HG03097 (cell line): ENCODE data around the gene SYK.
"Not testable (repeated sequence)": the region's sequence is repeated elsewhere in the genome, so short reads cannot be mapped to it uniquely, and the experiment has no call there.

Experiments used
- ATAC-seq: cut with Tn5 transposase; IDR thresholded peaks from one replicate; pipeline ENCODE4 v1.9.1; 2021; ENCODE audit not compliant: unreplicated experiment, low FRiP score

SYK gene

DNA sequence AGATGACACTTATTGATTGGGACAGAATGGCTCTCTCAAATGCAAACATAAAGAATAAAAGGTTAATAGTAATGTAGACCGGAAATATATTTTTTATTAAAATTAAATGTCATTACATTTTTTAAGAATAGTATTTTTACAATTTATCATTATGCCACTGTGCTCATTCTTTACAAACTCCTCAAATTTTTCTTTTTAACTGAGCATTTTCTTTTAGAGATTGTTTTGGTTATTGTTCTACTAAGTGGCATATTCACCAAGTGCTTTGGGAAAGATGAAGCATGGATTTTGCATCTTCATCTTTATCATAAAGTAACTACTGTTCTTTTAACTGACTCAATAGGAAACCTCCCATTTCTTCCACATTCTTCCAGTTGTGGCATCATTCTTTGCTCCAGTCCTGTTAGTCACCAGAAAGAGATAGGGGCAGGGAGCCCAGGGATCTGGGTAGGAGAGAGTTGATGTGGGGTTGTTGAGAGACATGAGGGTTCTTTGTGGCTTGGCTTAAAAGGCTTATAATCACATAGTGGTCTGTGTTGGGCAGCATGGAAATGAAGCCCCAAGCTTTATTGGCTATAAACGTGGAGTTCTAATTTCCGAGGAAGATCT lies 69.8 kb downstream of the SYK start:
- ATAC-seq: no peak

DNA sequence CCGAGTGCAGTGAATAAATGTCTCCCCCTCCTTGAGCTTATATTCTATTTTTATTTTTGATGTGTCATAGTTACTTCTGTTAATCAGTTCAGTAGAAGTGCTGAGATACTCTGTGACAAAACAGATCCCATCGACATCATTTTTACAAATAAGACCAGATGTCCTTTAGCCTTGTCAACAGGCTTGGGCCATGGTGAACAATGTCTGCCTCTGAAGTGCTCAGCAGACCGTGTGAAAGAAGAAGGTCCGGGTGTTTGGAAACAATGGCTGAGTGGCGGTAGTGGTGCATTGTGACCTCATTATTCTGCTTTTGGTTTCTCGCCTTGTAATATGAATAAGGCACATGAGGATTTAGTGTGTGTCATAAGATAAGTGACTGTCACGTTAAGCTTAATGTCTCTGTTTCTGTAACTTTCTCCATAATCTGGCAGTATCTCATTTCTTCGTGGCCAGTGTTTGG lies 71.2 kb downstream of the SYK start:
- no peak for ATAC-seq

DNA sequence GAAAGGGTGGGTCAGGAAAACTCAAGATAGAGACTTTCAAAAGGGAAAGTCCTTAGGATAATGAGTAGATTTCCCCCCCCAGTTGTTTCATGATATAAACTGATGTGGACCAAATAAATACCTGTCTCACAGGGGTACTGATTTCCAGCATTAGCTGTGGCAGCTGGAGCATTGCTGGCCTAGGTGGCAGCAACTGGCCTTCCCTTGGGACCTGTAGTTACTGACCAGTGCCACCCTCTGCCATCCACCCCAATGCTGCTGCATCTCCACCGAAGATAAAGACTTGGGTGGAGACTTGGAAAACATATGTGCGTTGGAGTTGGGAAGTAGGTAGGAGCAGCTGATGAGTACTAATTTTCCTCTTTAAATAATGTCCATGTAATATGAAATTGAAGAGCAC lies 71.8 kb downstream of the SYK start:
- no peak for ATAC-seq

DNA sequence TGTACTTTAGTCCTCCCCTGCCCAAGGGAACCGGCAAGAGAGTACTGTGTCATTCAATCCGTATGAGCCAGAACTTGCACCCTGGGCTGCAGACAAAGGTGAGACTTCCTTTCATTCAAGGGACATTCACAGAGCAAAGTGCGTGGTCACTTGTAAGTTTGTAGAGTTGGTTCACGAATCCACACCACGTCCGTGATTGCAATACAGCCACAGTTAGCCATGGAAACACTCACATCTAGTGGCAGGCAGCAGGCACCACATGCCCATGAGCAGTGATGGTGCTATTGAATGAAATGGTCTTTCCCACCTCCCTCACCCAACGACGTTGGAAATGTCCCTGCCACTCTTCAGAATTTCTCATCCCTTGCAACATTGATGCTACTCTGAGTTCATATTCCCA lies 72.6 kb downstream of the SYK start:
- ATAC-seq: no peak

DNA sequence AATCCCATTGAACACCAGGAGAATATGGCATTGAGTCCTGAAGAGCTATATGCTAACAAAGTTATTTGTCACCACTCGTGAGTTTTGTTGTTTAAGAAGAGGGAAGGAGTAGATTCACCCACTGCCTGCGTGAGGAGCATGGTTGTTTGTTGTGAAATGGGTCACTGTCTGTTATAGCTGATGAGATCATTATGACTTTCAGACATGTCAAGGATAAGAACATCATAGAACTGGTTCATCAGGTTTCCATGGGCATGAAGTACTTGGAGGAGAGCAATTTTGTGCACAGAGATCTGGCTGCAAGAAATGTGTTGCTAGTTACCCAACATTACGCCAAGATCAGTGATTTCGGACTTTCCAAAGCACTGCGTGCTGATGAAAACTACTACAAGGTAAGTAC lies 76.9 kb downstream of the SYK start:
- no peak for ATAC-seq

DNA sequence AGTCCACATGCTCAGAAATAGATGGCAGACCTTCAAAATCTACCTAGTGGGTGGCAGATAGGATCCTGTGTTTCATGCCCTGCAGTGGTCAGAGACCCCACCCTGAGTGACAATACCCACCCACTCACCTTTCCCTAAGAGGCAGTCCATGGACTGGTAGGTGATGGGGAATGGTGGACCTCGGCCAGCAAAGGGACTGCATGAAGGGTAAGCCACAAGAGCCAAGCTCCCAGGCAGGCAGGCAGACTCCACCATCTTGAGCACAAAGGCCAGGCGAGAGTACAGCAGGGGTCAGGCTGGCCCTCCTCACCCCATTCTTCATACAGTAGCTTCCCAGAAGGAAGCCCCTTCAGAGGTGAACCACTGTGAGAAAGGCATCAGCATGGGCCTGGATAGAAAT lies 78.4 kb downstream of the SYK start:
- no peak for ATAC-seq

DNA sequence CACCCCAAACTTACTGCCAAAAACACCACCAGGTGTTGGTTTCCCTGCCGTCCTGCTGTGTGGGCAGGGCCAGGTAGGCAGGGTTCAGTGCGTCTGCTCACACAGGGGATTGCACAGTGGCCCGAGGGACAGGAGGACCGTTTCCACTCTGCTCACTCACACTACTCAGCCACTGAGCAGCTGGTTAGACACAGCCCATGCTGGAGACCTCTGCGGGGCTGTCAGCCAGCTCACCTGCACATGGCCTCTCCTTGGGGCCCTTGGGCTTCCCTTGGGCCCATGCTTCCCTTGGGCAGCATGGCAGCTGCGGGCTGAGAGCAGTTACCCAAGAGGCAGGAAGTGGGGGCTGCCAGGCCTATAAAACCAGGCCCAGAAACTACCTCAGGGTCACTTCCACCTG lies 79.0 kb downstream of the SYK start:
- no peak for ATAC-seq

DNA sequence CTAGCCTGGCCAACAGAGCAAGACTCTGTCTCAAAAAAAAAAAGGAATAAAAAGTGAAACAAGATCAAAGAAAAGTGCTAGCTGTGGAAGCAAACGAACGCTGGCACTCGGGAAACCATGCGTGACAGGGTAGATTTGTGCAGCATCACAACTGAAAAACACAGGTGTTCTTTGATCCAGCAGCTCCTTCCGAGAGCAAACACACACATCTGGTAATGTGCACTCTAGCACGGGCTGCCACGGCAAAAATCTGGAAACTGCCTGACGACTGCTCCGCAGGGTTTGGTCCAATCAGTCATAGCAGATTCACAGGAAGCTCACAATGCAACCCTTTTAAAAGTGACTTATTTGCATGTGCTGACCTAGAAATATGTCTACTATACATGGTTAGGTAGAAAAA lies 80.0 kb downstream of the SYK start:
- ATAC-seq: peak; percentile 53

DNA sequence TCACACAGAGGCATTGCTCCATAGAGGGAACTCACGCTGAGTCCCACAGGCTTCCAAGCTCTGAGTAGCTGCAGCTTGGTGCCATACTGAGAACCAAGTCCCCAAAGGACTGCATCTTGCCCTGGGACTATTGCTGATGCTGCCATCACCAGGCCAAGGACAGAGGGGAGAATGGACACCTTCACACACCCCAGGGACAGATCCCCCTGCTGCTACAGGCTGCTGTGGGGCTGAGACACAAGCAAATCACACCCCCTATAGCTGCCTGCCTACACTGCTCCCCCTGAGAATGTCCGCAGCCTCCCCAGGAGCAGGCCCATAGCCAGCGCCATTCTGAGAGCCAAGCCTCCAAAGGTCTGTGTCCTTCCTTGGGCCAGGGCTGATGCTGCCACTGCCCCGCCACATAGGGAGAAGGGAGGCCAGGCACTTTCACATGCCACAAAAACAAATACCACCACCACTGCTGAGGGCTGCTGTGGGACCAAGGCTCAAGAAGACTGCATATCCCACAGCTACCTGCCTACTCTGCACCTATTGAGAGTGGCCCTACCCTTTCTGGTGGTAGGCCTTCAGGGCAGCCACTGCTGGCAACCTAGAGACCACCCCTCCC lies 81.5 kb downstream of the SYK start:
- ATAC-seq: no peak

DNA sequence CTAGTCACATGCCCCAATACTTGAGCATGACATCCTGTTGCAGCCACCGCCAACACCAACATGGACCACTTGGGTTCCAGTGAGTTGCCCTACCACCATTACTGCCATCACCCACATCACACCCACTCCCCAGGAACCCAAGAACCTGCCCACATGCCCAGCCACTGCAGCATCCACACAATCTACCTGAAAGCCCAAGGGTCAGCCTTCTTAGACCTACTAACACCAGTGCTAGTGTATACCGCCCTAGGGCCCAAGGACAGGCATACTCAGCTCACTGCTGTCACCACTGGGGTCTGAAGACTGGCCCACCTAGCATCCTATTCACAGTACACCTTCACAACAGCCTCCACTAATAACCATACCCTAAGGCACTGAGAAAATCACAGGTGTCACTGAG lies 82.0 kb downstream of the SYK start:
- ATAC-seq: no peak

DNA sequence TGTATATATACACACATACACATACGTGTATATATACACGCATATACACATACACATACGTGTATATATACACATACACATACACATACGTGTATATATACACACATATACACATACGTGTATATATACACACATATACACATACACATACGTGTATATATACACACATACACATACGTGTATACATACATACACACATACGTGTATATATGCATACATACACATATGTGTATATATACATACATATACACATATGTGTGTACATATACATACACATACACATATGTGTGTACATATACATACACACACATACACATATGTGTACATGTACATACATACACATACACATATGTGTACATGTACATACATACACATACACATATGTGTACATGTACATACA lies 82.6 kb downstream of the SYK start:
- no peak for ATAC-seq

DNA sequence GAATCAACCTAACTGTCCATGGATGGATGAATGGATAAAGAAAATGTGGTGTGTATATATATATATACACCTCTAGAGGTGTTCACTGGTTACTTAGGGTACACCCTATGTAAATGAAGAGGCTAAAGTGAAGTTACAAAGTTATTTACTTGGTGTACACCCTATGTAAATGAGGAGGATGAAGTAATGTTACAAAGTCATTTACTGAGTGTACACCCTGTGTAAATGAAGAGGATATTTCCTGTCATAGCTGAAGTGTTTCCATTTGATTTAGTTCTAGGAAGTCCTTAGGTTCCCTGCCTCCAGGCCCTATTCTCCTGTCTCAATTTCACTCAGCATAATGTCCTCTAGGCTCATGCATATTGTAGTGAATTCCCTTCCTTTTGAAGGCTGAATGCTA lies 85.2 kb downstream of the SYK start:
- ATAC-seq: not testable (repeated sequence)

DNA sequence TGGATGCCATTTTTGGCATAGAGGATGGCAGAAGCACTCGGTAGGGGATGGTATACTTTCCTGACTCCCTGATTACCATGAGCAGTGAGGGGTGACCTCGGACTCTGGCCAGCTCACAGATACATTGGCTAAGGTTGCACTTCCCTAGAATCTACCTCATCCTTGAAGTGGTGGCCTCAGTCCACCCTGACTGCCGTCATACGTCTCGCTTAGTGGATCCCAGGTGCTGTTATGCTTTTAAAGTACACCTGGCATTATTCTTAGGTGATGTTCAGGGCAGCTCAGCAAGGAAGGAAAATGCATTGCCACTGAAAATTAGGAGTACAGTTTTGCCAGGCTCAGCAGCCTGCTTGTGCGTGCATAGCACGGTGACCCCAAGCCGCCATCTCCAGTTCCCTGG lies 87.3 kb downstream of the SYK start:
- no peak for ATAC-seq

DNA sequence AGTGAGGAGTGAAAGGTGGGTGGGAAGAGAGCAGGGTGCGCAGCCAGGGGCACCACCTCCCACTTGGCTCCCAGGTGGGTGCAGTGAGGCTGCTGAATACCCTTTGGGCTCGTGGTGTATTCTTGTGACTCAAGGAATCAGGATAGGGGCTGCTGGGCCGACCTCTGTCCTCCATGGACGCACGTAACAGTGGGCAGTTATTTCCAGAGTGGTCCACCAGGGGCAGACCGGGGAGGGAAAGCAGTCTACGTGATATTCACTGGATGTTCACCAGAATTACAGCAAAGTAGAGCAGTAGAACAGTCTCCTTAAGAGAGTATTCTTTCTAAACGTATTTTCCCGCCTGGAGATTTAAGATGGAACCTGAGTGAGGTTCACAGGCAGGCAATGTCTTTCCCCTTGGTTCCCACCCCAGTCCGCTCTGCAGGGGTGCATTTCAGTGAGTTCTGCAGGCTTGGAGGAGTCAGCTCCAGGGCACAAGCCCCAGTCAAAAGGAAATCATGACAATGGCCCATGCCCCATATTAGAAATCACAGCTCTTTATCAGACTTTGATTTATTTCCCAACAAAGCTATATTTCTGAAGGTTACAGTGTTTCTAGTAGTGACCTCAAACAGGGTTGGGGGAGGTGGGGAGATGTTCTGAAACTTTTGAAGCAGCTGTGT lies 88.7 kb downstream of the SYK start:
- ATAC-seq: no peak

DNA sequence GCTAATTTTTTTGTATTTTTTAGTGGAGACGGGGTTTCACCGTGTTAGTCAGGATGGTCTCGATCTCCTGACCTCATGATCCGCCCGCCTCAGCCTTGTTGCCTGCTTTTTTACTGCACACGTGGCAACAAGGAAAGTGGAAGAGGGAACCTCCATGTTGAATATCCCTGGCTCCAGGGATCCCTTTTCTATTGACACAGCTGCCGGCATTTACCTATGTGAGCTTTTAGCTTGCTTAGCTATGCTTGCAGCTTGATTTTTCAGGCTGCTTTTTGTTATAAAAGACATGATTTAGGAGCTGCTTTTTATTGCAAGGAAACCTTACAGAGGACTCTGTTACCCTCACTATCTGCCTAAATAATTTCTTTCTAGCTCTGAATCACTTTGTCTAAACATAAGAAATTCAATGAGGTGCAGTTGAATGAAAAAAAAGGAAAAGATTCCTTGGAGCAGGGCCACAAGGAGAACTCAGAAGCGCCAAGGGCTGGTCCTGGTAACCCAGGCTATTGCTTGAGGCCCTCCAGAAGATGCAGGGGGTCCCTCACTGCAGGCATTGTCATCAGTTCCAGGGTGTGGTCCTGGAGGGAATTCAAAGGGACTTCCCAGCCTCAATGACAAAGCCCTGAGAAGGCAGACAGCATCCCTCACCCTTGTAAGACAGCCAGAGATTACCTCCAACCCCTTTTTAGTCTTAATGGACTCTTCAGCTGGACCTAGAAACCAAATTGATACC lies 89.9 kb downstream of the SYK start:
- ATAC-seq: no peak

DNA sequence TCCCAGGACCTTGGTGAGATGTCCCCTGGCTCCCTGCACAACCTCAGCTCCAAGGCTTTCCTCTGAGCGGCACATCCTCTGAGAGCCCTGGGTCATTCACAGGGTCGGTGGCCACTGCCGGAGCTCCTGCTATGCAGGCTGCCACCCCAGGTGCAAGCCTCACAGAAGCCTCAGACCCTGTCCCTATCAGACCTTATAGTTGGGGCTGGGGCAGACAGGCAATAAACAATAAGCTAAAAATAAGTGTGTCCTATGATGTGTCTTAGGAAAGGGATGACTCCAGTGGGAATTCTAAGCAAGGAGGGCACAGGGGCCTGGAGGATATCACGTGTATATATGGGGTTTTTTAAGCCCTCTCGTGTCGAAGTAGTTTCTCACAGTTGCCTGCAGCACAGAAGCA lies 91.3 kb downstream of the SYK start:
- no peak for ATAC-seq

DNA sequence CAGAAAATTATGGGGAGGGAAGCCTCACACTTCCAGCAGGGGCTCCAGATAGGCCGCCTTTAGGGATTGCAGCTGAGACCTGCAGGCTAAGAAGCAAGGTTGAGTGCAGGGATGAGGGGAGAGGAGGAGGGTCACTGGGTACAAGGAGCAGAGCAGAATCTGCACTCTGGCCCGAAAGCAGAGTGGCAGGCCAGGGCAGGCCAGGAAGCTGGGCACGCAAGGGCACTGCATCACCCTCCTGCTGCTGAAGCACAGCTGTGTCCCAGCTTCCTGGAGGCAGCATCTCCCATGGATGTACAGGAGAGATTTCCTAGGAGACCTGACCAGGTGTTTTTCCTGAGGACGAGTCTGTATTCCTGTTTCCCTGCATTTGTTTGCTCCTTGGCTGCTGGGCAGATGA lies 92.1 kb downstream of the SYK start:
- no peak for ATAC-seq

DNA sequence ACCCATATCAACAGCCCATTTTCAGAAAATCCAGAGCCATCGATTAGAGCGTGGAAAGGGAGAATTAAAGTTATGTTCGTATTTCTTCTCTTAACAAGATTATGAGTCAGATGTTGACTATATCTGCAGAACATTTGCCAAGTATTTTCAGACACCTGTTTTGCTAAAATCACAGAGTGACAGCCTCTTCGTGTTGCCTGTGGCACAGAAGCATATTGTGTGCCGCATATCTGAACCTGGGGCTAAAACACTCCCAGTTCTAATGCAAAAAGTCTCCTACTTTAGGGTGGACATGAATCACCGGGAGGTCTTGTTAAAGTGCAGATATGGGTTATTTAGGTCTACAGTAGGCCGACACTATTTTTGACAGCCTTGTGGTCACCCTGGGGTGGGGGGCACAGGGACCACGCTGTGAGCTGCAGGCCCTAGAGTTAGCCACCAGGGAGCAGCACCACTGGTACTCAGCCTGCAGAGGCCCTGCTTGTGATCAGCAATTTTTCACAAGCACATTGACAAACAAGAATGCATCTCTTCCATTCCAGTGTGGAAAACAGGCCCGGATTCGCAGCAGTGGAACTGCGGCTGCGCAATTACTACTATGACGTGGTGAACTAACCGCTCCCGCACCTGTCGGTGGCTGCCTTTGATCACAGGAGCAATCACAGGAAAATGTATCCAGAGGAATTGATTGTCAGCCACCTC lies 93.5 kb downstream of the SYK start:
- no peak for ATAC-seq

DNA sequence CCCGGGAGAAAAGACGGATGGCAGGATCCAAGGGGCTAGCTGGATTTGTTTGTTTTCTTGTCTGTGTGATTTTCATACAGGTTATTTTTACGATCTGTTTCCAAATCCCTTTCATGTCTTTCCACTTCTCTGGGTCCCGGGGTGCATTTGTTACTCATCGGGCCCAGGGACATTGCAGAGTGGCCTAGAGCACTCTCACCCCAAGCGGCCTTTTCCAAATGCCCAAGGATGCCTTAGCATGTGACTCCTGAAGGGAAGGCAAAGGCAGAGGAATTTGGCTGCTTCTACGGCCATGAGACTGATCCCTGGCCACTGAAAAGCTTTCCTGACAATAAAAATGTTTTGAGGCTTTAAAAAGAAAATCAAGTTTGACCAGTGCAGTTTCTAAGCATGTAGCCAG lies 94.2 kb downstream of the SYK start:
- ATAC-seq: no peak

DNA sequence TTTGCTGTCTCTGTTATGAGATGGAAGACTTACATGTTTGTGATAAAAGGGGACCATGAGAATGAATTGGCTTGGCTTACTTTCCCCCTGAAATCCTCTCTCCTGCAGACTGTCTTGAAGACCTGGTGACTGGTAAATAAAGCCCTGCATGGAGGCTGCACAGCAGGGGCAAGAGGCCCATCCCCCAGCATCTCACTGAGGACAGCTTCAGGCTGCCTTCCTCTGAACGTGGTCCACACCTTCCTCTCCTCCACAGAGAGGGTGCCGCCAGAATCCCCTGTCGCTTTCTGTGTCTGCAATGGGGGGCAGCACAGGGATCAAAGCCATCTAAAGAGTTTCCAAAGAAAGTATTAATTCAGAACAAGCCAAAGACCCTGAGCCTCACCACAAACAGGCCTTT lies 94.6 kb downstream of the SYK start:
- ATAC-seq: no peak

DNA sequence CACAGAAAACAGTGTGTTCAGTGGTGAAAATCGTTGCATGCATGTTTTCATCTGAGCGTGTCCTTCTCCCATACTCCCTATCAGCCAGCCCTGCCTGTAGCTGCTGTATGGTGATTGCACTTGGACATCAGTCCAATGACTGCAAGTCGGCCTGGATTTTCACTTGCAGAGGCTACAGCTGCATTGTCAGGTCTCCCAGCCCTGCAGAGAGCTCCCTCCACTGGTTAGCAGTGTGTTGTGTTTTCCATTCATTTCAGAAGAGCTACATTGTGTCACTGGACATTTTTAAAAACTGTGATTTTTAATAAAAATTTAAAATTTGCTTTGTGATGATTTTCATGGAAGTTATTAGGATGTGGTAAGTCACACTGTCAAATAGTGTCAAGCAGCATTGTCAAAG lies 96.6 kb downstream of the SYK start:
- ATAC-seq: no peak
